Left kidney (tissue), 2 donors: ENCODE measurements around the gene MAPKBP1. TPM values are rescaled to one million over a fixed set of nuclear protein-coding genes. Genes with fewer than 3 reads are reported as not detected.

Experiments used
- DNase-seq: peaks from one replicate; pipeline ENCODE4 v3.0.0-alpha.2; 2013
- polyA plus RNA-seq: library from polyadenylated mRNA; unstranded; fragments of 120-200 nt; gene quantifications from one replicate; pipeline ENCODE4 v1.2.1, GENCODE V29; 2013; ENCODE audit not compliant: insufficient read length

Gene MAPKBP1
- polyA plus RNA-seq, 1 donor, result 19.7 TPM

- DNase-seq, result no peak
Measured at GRCh38 chr15:41783296-41783695, 9.0 kb downstream of the MAPKBP1 start.

- DNase-seq, result no peak
Measured at GRCh38 chr15:41788262-41788661, 14.0 kb downstream of the MAPKBP1 start.

GRCh38 chr15:41789236-41789635, 15.0 kb downstream of the MAPKBP1 start:
- no peak for DNase-seq

GRCh38 chr15:41789662-41790061, 15.4 kb downstream of the MAPKBP1 start:
- no peak for DNase-seq

- DNase-seq, result no peak
Measured at GRCh38 chr15:41790169-41790568, 15.9 kb downstream of the MAPKBP1 start.

GRCh38 chr15:41790756-41791546, 16.7 kb downstream of the MAPKBP1 start:
- no peak for DNase-seq

GRCh38 chr15:41791547-41791937, 17.3 kb downstream of the MAPKBP1 start:
- no peak for DNase-seq

GRCh38 chr15:41792000-41792637, 17.8 kb downstream of the MAPKBP1 start:
- DNase-seq, result no peak

GRCh38 chr15:41794081-41794480, 19.8 kb downstream of the MAPKBP1 start:
- no peak for DNase-seq

- no peak for DNase-seq
Measured at GRCh38 chr15:41795996-41796856, 21.9 kb downstream of the MAPKBP1 start.

- DNase-seq, result no peak
Measured at GRCh38 chr15:41797201-41797944, 23.1 kb downstream of the MAPKBP1 start.

GRCh38 chr15:41798607-41799487, 24.6 kb downstream of the MAPKBP1 start:
- DNase-seq, result no peak

GRCh38 chr15:41799488-41799805, 25.2 kb downstream of the MAPKBP1 start:
- no peak for DNase-seq

GRCh38 chr15:41801185-41801584, 26.9 kb downstream of the MAPKBP1 start:
- no peak for DNase-seq

- DNase-seq, result no peak
Measured at GRCh38 chr15:41801850-41802455, 27.7 kb downstream of the MAPKBP1 start.

- no peak for DNase-seq
Measured at GRCh38 chr15:41804361-41804760, 30.1 kb downstream of the MAPKBP1 start.

GRCh38 chr15:41804916-41805666, 30.8 kb downstream of the MAPKBP1 start:
- DNase-seq, result peak; percentile 24

- DNase-seq, result no peak
Measured at GRCh38 chr15:41805711-41806110, 31.4 kb downstream of the MAPKBP1 start.

- DNase-seq, result no peak
Measured at GRCh38 chr15:41806291-41807181, 32.3 kb downstream of the MAPKBP1 start.
